22Rv1 (cell line): ENCODE measurements around the gene PLEKHG4B.

Experiments
- CTCF ChIP-seq: fragments of 450-650 bp; IDR thresholded peaks from 2 replicates; pipeline ENCODE4 v1.5.1; 2017; ENCODE audit warnings: mild to moderate bottlenecking
- ZFX ChIP-seq: fragments of 450-650 bp; IDR thresholded peaks from 2 replicates; pipeline ENCODE4 v1.6.1; 2017; ENCODE audit warnings: antibody characterized with exemption, borderline replicate concordance

- TF ChIP-seq ZFX (no peak), CTCF (no peak)
Observed at GRCh38 chr5:199950-200645, 108.1 kb downstream of the PLEKHG4B start.
